NCI-H2171 treated with DMSO at 0.1 percent for 48 hours (cell line): ENCODE data around the gene SURF2.

Experiments
- DNase-seq: peaks from one replicate; lab custom pipeline; 2025; lab: John Stamatoyannopoulos, UW

The SURF2 gene

GRCh38 chr9:133354766-133355165 is 1.6 kb upstream of the SURF2 start:
- no peak for DNase-seq

- DNase-seq = peak; percentile 67
Observed at GRCh38 chr9:133355881-133356357, 431 bp upstream of the SURF2 start.

GRCh38 chr9:133357656-133358055 is 1.3 kb downstream of the SURF2 start:
- DNase-seq = no peak

- DNase-seq = peak; percentile 72
Observed at GRCh38 chr9:133359399-133360175, 3.2 kb downstream of the SURF2 start.

- no peak for DNase-seq
Observed at GRCh38 chr9:133360400-133361393, 4.3 kb downstream of the SURF2 start.

- DNase-seq = no peak
Observed at GRCh38 chr9:133361507-133362092, 5.2 kb downstream of the SURF2 start.

- no peak for DNase-seq
Observed at GRCh38 chr9:133362359-133363044, 6.2 kb downstream of the SURF2 start.

GRCh38 chr9:133366435-133366834 is 10.1 kb downstream of the SURF2 start:
- DNase-seq = no peak

- DNase-seq = no peak
Observed at GRCh38 chr9:133367221-133367620, 10.9 kb downstream of the SURF2 start.

- DNase-seq = no peak
Observed at GRCh38 chr9:133367778-133368177, 11.4 kb downstream of the SURF2 start.

GRCh38 chr9:133368249-133368881 is 12.0 kb downstream of the SURF2 start:
- no peak for DNase-seq

GRCh38 chr9:133369422-133369821 is 13.1 kb downstream of the SURF2 start:
- DNase-seq = no peak

GRCh38 chr9:133369933-133370332 is 13.6 kb downstream of the SURF2 start:
- DNase-seq = no peak

- no peak for DNase-seq
Observed at GRCh38 chr9:133370685-133371084, 14.3 kb downstream of the SURF2 start.

GRCh38 chr9:133371261-133371711 is 14.9 kb downstream of the SURF2 start:
- DNase-seq = no peak

- DNase-seq = no peak
Observed at GRCh38 chr9:133372144-133372543, 15.8 kb downstream of the SURF2 start.

- DNase-seq = no peak
Observed at GRCh38 chr9:133374612-133375115, 18.3 kb downstream of the SURF2 start.

- peak; percentile 43 for DNase-seq
Observed at GRCh38 chr9:133375116-133375723, 18.9 kb downstream of the SURF2 start.

GRCh38 chr9:133375724-133376654 is 19.6 kb downstream of the SURF2 start, which contains the start of the genes STKLD1 and SURF4:
Gene STKLD1, plus strand, starts transcription at chr9:133376366. Its CDS starts 108 bp downstream, at chr9:133376474.
Gene SURF4, minus strand, starts transcription at chr9:133376060. Its CDS starts 91 bp downstream, at chr9:133375969.
- DNase-seq = peak; percentile 93
